GM13977 (cell line): Measurements from ENCODE around the gene CSRNP2.

ENCODE experiments used
- DNase-seq: peaks from one replicate; pipeline ENCODE4 v3.0.0; 2012; ENCODE audit warnings: low spot score
- CTCF ChIP-seq: IDR thresholded peaks from 2 replicates; pipeline ENCODE4 v1.5.1; 2012; ENCODE audit warnings: mild to moderate bottlenecking, control low read depth; ENCODE audit not compliant: insufficient read depth; ENCODE audit errors: extremely low read depth, missing control alignments
- in situ Hi-C: fragments of 300-500 bp; cut with MboI; formaldehyde crosslinking; loops from one replicate; pipeline ENCODE4 v1.12.0; 2022; ENCODE audit warnings: low sequenced_read_pairs, low pct_unique_long_range_greater_than_20kb, mixed read lengths, inconsistent platforms; ENCODE audit not compliant: unreplicated experiment

The CSRNP2 gene

DNA sequence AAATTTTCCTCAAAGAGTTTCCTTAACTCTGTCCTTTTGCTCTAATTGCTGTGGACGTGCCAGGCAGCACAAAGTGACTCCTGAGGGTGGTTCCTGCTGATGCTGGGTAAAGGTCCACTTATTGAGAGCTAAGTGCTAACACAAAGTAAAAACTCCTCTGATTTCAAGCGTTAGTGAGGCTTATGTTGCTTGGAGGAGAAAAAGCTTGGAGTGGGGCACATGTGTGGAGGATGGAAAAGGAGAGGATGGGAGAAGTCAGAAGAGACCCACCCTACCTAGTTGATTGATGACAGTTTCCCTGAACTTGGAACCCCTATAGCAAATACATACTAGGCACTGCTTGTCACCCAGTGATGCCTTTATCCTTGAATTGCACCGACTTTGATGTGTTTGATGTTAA is 47.1 kb downstream of the CSRNP2 start:
- DNase-seq, result no peak
- in situ Hi-C loops, result no loop called here
- TF ChIP-seq CTCF, result no peak

GRCh38 chr12:51033457-51034089 is 49.8 kb downstream of the CSRNP2 start:
- in situ Hi-C loops, result no loop called here
- no peak for TF ChIP-seq CTCF
- DNase-seq, result no peak

DNA sequence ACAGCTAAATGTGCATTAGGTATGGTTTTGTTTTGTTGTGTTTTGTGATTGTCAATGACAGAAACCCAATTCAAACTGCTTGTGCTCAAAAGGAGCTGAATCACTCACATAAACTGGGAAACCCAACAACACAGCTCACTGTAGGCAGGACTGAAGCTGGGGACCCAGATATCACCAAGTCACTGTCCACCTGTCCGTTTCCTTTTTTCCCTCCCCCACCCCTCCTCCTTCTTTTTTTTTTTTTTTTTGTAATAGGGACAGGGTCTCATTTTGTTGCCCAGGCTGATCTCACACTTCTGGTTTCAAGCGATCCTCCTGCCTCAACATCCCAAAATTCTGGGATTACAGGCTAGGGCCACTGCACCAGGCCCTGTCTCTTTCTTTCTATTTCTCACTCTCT is 50.3 kb downstream of the CSRNP2 start:
- in situ Hi-C loops, result no loop called here
- TF ChIP-seq CTCF, result no peak
- no peak for DNase-seq

GRCh38 chr12:51028813-51029150 is 54.6 kb downstream of the CSRNP2 start:
- TF ChIP-seq CTCF, result no peak
- DNase-seq, result no peak
- in situ Hi-C loops, result no loop called here

DNA sequence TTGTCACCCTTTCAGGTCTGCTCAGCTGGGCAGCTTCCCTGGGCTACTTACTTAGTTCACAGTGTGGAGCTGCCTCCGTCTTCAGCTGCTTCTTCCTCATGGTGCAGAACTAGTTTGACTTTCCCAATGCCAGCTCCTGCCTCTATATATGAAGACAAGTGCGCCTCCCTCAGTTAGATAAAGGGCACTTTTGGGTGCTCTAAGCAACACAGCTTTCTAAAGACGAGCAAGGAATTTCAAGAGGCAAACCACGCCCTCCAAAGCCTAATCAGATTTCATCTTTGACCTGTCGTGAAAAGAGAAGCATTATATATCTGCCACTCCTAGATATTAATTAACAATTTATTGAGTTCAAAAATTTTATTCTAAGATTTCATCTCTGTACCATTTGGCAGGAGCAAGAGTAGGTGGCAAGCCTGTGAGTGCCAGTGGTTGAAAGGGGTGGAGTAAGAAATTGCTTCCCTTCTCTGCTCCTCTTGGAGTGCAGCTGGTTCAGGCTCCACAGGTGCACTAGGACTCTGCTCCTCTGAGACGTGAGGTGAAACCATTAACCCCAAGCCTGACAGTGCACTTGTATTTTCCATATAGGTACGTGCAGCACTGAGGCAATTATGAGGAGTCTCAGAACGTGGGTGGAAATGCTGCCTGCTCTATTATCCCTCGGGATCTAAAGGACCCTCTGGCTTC is 55.1 kb downstream of the CSRNP2 start:
- in situ Hi-C loops, result no loop called here
- TF ChIP-seq CTCF, result peak; percentile 36
- no peak for DNase-seq

- no peak for TF ChIP-seq CTCF
- DNase-seq, result no peak
- in situ Hi-C loops, result no loop called here
Observed at GRCh38 chr12:51027342-51027835, 56.0 kb downstream of the CSRNP2 start.
